NCI-H187 (cell line): Measurements from ENCODE around the gene GABARAPL1.
"Not testable (repeated sequence)": the region's sequence is repeated elsewhere in the genome, so short reads cannot be mapped to it uniquely, and the experiment has no call there.

ENCODE experiments used
- DNase-seq, 2 experiments: peaks; one replicate each; lab custom pipeline; 2025; lab: John Stamatoyannopoulos, UW

Gene GABARAPL1

GRCh38 chr12:10212739-10213131 lies at the start of gene GABARAPL1:
GABARAPL1 (plus strand) TSS chr12:10212877; CDS start chr12:10213130, 253 bp downstream.
- DNase-seq, result peak; percentile 28 to 41

- DNase-seq, result no peak
These were observed 49.6 kb upstream of the GABARAPL1 start for GRCh38 chr12:10163084-10163483.

GRCh38 chr12:10165421-10165820 lies 47.3 kb upstream of the GABARAPL1 start:
- no peak for DNase-seq

- DNase-seq, result no peak
These were observed 45.1 kb upstream of the GABARAPL1 start for GRCh38 chr12:10167599-10167998.

- DNase-seq, result no peak
These were observed 43.6 kb upstream of the GABARAPL1 start for GRCh38 chr12:10169104-10169503.

GRCh38 chr12:10170216-10170615 lies 42.5 kb upstream of the GABARAPL1 start:
- DNase-seq, result no peak

GRCh38 chr12:10171973-10172728 lies 40.5 kb upstream of the GABARAPL1 start, which contains the start of gene OLR1:
OLR1 (minus strand) TSS chr12:10172132; CDS start chr12:10172077, 55 bp downstream.
- DNase-seq, result no peak

- no peak for DNase-seq
These were observed 37.6 kb upstream of the GABARAPL1 start for GRCh38 chr12:10174986-10175614.

GRCh38 chr12:10175846-10176636 lies 36.6 kb upstream of the GABARAPL1 start:
- DNase-seq, result no peak

- DNase-seq, result no peak
These were observed 33.9 kb upstream of the GABARAPL1 start, which contains the start of gene TMEM52B for GRCh38 chr12:10178821-10179220. TMEM52B (plus strand) TSS chr12:10179032; CDS start chr12:10179575, 543 bp downstream.

GRCh38 chr12:10179776-10180181 lies 32.9 kb upstream of the GABARAPL1 start:
- no peak for DNase-seq

GRCh38 chr12:10182354-10183049 lies 30.2 kb upstream of the GABARAPL1 start:
- no peak for DNase-seq

GRCh38 chr12:10184261-10184843 lies 28.3 kb upstream of the GABARAPL1 start:
- no peak for DNase-seq

GRCh38 chr12:10186299-10186698 lies 26.4 kb upstream of the GABARAPL1 start:
- DNase-seq, result no peak

GRCh38 chr12:10186958-10187357 lies 25.7 kb upstream of the GABARAPL1 start:
- DNase-seq, result not testable (repeated sequence)

- DNase-seq, result no peak
These were observed 23.0 kb upstream of the GABARAPL1 start for GRCh38 chr12:10189653-10190052.

- DNase-seq, result no peak
These were observed 21.9 kb upstream of the GABARAPL1 start for GRCh38 chr12:10190558-10191388.

- DNase-seq, result no peak
These were observed 20.8 kb upstream of the GABARAPL1 start for GRCh38 chr12:10191865-10192264.

- no peak for DNase-seq
These were observed 18.5 kb upstream of the GABARAPL1 start for GRCh38 chr12:10194160-10194670.

GRCh38 chr12:10196210-10196609 lies 16.5 kb upstream of the GABARAPL1 start:
- no peak for DNase-seq
